ENCODE results near the gene ODC1.
"Not testable (repeated sequence)": the region's sequence is repeated elsewhere in the genome, so short reads cannot be mapped to it uniquely, and the experiment has no call there.

Gene ODC1

DNA sequence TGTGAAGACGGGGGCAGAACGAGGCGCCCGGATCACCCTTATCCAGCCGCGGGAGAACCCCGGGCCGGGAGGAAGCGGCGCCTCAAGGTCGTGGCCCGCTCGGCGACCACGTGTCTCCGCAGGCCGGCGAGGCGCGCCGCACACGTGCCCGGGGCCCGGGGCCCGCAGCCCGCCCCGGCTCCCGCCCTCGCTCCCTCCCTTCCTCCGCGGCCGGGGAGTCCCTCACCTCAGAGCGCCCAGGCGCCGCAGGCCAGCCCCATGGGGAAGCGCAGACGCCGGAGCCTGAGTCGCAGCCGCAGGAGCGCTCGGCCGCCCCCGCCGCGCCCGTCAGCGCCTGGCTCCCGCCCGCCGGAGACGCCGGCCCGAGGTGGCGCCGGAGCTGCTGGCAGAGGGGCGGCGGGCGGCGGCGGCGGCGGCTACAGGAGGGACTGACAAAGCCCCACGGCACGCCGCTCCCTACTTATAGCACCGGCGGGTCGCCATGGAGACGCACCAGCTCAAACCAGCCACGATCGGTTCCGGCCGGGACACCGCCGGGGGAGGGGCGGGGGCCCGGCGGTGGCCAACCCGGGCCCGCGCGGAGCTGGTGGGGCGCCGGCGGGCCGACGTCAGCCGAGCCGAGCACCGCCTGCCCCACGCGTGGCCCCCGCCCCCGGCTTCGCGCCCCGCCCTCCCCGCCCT is at the start of gene ODC1:
ODC1 (minus strand) TSS at position 433 of the 681 bp plus-strand sequence. CDS start 3,295 bp downstream, outside the sequence.
- DNase-seq = peak; percentile 90

DNA sequence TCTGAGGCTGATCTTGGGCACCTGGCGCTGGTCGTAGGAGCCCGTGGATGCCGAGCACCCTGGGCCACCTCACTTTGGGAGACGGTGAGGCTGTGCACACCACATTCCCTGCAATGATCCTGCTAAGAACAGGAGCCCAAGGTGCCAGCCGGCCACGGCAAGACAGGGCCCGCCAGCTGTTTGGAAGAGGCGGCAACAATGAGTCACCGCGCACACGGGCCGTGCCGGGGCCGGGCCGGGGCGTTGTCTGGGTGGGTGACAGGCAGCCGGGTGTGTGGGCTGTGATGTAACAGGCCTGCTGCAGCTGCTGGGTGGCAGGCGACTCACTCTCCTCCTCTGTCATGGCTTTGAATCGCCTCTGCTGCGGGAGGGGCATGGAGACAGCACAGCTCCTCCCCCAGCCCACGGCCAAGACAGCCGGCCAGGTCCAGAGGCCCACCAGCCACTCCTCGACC is 49.7 kb upstream of the ODC1 start:
- DNase-seq = peak; percentile 56

DNA sequence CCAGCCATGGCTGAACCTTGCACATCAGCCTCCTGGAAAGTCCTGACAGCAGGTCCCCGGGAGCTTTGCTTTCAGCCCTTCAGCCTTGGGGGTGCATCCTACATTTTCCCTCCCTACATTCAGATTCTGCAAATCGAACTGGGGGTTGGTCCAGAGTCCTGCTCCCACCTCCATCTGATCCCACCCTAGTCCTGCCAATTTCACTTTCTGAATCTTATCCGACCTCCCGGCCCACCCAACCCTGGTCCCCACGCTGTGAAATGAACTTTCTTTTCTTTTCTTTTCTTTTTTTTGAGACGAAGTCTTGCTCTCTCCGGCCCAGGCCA is 47.8 kb upstream of the ODC1 start:
- no peak for DNase-seq

DNA sequence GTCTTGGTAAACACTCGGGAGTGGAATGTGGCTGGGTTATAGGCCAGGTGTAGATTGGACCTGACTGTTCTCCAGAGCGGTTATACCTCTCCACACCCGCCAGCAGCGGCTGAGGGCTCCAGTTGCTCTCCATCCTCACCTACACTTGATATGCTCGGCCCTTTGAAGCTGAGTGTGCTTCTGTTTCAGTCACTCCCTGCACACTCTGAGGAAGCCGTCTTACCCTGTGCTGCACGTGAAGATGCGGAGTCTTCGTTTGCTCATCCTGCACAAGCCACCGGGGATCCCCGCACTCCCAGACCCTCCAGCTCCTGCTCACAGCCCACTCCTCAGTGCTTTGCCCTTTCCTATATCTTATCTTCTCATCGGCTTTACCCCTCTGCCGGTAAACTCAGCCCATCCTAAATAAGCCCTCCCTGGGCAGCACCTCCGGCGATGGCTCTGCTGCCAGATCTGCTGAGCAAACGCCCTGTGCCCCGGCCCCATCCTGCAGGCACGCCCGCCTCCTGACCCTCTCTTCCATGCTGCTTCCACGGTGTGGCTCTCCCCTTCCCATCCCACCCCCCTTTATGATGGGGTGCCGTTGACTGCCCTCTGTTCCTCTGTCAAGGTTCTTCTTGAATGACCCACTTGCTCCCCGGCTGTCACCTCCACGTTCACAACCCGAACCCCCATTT is 47.3 kb upstream of the ODC1 start:
- DNase-seq = no peak

DNA sequence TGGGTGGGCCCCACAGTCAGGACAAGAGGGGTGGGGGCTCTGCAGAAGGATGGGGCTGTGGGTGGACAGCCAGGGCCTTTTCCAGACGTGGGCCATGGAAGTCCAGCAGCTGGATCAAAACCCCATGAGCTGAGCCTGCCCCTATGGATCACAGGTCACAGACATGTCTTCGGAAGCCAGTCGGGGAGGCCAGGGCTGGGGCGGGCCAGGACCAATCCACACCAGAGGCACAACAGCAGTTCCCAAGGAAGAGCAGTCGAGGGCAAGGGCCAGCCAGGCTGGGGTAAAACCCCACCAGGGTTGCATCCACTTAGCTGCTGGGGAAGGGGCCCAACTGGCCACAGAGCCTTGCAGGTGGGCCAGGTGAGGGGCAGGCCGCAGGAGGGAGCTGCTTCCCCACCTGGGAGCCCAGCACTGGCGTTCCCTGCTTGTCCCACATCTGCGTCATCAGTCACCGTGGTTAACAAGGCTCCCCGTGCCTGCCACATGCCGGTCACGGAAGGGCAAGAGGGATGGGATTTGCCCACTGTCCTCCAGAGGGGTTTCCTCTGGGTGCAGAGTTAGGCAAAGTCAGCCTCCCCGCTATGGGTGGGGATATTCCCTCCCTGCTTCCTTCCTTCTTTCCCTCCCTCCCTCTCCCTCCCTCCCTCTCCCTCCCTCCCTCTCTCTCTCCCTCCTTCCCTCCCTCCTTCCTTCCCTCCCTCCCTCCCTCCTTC is 46.4 kb upstream of the ODC1 start:
- DNase-seq = no peak

DNA sequence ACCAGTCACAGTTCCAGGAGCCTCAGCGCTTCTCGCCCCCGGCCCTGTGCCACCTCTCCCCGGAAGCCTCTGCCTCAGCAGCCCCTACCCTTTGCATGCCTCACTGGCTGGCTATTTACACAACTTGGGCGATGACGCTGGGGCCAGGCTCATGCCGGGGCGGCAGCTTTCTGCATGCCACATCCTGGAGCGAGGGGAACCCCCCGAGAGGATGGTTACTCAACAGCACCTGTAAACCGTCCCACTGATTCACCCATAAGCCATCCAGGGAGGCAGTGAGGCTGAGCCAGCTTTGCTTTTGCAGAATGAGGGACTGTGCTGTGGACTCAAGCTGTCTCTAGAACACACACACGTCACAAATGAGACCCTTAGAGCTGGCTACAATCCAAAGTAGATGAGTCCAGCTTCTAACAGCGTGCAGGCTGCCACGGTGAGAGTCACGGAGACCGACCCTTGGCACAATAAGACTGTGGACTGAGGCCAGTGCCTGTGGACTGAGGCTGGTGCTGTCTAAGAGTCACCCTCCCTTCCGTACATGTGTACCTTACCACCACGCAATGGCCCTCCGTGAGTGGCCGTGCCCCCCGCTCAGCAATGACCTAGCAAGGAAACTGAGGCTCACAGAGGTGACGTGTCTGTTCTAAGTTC is 45.6 kb upstream of the ODC1 start:
- DNase-seq = no peak

DNA sequence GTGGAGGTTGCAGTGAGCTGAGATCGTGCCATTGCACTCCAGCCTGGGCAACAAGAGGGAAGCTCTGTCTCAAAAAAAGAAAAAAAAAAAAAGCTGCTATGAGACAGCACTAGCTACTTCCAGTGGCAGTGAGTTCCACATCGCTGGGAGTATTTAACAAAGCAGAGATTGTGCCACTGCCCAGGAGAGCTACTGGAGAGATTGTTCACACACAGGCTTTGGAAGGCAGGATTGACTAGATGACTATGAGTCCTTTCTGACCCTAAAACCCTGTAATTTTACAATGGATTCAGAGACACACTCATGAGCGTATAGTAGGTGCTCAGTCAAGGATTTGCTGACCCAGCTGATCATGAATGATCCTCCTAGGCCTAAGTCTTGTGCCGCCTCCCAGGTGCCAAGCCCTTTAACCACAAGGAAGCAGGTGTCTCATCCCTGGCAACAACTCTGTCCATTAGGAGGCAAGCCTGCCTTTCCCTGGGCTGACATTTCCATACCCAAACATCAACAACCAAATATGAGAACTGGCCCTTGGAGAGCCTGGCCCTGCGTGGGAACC is 45.0 kb upstream of the ODC1 start:
- no peak for DNase-seq

DNA sequence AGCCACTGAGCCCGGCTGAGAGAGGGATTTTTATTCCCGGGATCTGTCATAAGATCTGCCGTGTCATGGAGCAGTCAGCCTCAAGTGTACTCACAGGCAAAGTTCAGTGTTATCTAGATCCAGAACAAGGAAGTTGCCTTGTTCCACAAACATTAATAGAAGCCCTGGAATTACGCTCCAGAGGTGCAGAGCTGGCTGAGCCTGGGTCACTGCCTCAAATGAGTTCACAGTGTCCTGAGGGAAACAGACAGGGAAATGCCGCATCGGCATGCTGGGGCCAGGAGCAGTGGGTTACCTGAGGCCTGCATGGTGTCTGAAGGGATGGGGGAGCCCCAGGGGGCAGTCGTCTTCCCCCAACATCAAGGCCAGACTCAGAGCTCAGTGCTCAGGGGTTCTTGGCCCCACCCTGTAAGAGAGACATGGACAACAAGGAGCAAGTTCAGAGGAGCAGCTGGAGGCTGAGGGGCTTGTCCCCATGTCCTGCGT is 42.7 kb upstream of the ODC1 start:
- DNase-seq = no peak

DNA sequence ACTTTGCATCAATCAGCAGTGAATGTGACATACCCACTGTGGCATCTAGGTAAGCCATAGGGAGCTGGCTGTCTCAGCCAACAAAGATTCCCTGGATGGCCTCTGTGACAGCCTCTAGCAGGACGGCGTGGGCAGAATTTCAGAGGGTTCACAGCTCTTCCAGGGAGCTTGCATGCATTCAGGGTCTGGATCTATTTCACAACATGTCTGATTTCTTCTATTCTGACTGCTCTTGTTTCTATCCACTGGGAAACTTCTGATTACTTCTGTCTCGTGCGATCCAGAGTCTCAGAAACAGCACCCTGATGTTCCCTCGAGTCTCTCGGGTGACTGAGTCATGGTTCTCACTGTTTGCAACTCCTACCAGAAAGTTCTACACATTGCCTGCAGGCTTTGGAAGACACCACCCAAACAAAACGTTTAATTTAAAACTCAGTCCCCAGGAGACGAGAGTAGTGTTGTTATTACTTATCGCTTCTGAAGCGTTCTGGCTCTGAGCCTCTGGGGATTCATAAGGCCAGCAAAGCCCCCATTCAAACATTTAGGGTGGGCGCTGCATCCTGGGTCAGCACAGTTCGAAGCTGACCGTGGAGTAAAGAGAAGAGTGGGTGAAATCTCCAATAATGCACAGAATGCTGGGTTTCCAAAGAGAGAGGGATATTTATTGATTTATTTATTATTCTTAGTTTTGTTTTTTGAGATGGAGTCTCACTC is 41.9 kb upstream of the ODC1 start:
- no peak for DNase-seq

DNA sequence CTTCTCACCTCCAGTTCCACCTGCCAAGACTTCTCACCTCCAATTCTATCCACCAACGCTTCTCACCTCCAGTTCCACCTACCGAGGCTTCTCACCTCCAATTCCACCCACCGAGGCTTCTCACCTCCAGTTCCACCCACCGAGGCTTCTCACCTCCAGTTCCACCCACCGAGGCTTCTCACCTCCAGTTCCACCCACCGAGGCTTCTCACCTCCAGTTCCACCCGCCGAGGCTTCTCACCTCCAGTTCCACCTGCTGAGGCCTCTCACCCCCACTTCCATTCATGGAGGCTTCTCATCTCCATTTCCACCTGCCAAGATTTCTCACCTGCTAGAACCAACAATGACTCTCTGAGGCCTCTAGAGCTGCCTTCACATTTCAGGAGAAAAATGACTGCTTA is 40.0 kb upstream of the ODC1 start:
- DNase-seq = not testable (repeated sequence)

DNA sequence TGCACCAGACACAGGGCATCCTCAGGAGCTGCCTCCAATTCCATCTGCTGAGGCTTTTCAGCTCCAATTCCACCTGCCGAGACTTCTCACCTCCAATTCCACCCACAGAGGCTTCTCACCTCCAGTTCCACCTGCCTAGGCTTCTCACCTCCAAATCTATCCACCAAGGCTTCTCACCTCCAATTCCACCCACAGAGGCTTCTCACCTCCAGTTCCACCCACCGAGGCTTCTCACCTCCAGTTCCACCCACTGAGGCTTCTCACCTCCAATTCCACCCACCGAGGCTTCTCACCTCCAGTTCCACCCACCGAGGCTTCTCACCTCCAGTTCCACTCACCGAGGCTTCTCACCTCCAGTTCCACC is 39.6 kb upstream of the ODC1 start:
- DNase-seq = not testable (repeated sequence)

DNA sequence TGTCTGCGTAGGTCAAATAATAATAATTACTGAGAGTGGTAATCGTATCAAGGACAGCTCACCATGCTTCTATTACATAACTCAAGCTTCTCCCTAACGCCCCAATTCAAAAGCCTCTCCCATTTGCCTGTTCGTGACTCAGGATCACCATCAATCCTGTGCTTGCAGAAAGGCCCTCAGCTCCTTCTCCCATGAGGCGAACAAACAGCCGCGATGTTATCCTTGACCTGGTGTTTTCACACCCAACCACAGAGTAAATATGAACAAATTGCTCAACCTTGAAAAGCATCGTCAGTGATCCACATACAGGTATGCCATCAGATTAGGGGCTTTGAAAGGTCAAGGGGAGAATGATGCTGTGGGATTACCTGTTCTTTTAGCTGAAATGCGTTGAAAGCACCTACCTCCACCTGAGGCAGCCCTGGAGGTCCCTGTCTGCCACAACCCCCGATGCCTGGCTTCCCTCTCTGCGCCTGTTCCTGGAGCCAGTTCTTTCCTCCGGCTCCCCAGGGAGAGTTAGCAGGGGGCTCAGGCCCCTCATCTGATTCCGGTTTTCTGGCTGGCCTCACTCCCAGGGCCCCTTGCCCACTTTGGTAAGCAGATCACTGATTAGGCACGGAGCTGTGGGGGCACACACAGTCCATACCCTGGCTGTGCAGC is 39.1 kb upstream of the ODC1 start:
- DNase-seq = no peak

DNA sequence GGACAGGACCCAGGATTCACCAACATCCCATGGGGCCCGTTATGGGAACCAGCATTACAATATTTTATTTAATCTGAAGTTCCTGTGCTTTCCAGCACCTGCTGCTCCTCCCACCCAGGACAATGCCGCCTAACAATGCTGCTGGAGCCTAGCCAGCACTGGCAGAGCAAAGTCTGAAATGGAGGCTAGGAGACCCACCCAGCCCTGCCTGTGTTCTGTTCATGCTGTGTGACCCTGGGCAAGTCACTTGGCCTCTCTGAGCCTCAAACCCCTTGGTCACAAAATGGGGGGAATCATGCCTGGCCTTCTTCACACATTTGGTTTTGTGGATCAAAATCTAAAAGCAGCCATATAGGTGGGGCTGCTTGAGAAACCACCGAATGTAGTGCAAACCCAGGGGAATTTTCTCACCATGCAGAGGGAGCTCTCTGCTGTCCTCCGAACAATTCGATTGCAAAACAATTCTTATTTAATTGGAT is 38.5 kb upstream of the ODC1 start:
- no peak for DNase-seq

DNA sequence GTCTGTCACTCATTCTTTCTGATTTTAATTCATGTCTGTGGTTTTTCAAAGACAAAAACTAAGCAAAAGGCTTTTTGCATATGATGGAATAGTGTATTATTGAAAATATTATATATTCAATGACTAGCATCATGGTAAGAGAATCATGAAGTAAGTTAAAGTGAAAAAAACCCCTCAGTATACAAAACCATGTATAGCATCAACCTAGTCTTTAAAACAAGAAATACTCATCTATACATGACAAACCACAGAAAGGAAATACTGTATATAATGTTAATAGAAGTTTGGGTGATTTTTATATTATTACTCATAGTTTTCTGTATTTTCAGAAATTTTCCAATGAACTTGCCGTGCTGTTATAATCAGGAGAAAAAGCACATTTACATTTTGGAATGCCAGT is 38.0 kb upstream of the ODC1 start:
- no peak for DNase-seq

DNA sequence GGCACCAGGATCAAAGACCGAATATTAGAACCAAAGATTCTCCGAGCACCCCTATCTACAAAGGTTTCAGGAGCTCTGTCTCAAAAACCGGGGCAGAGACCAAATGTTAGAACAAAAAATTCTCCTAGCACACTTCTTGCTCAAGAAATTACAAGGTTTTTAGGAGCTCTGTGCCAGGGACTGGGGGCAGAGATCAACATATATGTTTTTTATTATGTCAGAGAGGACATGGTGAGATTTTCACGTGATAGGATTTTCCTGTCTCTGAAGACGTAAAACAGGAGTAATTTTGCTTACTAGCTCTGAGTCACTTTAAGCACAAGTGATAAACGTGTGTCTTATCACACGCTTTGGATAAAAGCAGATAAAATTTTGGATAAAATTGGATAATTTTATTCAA is 34.8 kb upstream of the ODC1 start:
- DNase-seq = no peak

DNA sequence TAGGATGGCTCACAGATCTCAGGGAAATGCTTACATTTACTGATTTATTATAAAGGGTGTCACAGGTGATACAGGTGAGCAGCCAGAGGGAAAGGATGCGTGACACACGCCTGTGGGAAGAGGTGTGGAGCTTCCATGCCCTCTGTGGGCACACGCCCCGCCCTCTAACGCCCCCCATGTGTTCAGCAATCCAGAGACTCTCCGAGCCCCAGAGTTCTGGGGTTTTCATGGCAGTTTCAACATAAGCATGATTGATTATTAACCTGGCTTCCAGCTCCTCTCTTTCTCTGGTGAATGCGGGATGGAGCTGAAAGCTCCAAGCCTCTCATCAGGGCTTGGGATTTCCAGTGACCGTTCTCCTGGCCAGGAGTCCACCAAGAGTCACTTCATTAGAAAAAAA is 34.3 kb upstream of the ODC1 start:
- DNase-seq = no peak

DNA sequence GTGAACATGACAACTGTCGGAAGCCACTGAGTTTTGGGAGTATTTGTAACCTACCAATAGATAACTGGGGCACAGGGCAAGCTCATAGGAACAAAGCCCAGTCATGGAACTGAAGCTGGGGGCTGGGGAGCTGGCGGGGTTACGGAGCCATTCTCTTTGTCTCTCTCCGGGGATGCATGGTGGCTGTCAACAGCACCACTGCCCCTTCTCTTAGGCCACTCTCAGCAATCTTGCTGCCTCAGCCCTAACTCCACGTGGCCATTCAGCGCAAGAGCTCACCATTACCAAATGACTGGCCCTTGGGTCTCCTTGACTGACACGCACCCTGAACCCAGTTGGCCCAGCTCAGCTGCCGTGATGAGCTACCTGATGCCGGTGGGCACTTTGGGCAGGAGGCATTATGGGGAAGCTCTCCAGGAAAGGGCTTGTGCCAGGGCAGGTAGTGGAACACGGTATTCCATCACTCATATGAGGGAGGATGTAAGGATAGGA is 33.6 kb upstream of the ODC1 start:
- DNase-seq = no peak

DNA sequence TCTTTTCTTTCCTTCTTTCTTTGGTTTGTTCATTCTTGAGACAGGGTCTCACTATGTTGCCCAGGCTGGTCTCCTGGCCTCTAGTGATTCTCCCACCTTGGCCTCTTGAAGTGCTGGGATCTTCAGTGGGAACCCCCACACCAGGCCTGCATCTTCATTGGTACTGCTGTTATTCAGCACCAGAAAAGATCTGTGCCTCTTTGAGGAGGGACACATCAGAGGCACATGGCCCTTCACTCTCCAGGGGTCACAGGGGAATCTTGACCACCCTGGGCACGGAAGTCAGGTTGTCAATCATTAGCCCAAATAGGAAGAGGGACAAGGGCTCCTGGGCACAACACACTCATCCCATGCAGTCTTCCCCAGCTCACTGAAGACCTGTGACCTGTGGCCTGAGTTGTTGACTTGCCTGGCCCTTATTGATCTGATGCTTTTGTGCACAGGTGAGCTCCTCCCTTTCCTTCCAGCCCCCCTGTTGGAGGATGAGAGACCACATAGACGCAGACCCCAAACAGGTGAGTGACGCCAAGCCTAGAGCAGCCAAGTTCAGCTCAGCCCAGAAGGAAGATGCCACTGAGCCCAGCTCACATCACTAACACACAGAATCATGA is 33.0 kb upstream of the ODC1 start:
- no peak for DNase-seq

DNA sequence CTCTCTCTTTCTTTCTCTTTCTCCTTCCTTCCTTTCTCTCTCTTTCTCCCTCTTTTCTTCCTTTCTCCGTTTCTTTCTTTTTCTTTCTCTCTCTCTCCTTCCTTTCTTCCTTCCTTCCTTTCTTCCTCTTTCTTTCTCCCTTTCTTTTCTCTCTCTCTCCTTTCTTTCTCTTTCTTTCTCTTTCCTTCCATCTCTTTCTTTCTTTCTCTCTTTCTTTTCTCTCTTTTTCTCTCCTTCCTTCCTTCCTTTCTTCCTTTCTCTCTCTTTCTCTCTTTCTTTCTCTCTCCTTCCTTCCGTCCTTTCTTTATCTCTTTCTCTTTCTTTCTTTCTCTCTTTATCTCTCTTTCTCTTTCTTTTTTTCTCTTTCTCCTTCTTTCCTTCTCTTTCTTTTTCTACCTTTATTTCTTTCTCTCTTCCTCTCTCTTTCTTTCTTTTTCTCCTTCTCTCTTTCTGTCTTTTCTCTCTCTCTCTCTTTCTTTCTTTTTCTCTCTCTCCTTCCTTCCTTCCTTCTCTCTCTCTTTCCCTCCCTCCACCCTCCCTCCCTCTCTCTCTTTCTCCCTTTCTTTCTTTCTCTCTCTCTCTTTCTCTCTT is 32.3 kb upstream of the ODC1 start:
- DNase-seq = no peak

DNA sequence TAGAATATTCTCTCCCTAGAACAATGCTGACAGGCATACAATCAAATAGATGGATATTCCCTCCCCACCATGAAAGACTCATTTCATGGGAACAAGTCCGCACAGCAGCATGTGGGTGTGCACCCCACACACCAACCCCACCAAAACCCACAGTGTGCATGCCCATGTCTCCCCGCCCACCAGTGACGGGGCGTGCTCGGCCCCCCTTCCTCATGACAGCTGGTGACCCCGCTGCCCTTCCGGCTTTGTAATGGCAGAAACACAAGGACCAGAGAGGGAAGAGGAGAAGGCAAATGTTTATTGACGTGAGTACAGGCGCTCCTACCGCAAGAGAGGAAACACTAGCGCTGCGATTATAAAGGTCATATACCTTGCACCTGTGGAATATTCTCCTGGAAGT is 30.8 kb upstream of the ODC1 start:
- DNase-seq = no peak

DNA sequence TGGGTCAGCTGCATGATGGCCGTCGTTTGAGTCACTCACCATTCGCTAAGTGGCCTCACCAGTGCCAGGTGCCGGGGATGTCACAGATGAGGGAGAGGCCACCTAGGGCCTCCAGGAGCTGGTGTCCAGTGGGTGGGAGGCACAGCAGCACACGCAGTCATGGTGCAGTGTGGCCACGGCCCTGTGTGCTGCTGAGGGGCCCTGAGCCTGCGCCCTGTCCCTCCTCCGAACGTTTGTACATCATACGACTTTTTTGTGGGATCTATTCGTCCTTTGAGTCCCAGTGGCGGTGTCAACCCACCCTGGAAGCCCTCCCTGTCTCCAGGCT is 30.1 kb upstream of the ODC1 start:
- DNase-seq = no peak

Measured in DMS 273 treated with DMSO at 0.1 percent for 48 hours (cell line).